HFFc6 (cell line): ENCODE results near the gene LDLR. TPM values are rescaled to one million over a fixed set of nuclear protein-coding genes. Genes with fewer than 3 reads are reported as not detected.

Experiments
- DNase-seq: peaks from one replicate; pipeline ENCODE4 v3.0.0-alpha.2; 2018
- H3K27ac Mint-ChIP-seq: 2 replicates; pipeline ENCODE4 v1.8.0; 2020; ENCODE audit warnings: mild to moderate bottlenecking, mixed read lengths
- H3K27me3 Mint-ChIP-seq: 2 replicates; pipeline ENCODE4 v1.8.0; 2021; ENCODE audit warnings: mild to moderate bottlenecking, moderate library complexity, mixed read lengths; ENCODE audit not compliant: insufficient read depth
- H3K36me3 Mint-ChIP-seq: 2 replicates; pipeline ENCODE4 v1.8.0; 2021; ENCODE audit warnings: low read depth, mixed read lengths
- H3K4me1 Mint-ChIP-seq: 2 replicates; pipeline ENCODE4 v1.8.0; 2020; ENCODE audit warnings: low read depth, mixed read lengths
- H3K4me3 Mint-ChIP-seq: 2 replicates; pipeline ENCODE4 v1.8.0; 2020; ENCODE audit warnings: mild to moderate bottlenecking, moderate library complexity, mixed read lengths
- H3K9me3 Mint-ChIP-seq: 2 replicates; pipeline ENCODE4 v1.8.0; 2020; ENCODE audit warnings: mild to moderate bottlenecking, mixed read lengths
- CTCF ChIP-seq: fragments of 200-600 bp; sonication (generic); IDR thresholded peaks from 2 replicates; pipeline ENCODE4 v1.5.0; 2021; ENCODE audit warnings: antibody characterized with exemption, mild to moderate bottlenecking
- total RNA-seq, 6 experiments: library from RNA; stranded (reverse); fragmentation: NEBNext Ultra II Directional; extraction: Animal tissue kit (Norgen Biotek cat#: 25700); gene quantifications; 2 replicates in 1 of 6; 3 replicates in 5 of 6; pipeline ENCODE4 v1.2.3, GENCODE V29; 2021

The LDLR gene
- total RNA-seq, 6 experiments from 2014 or later = 22.8 to 34.3 (median 28.0) TPM

GRCh38 chr19:11046605-11047354, 42.5 kb upstream of the LDLR start:
- H3K27me3 Mint-ChIP-seq = peaks cover 3% of the 10 kb centered on the region; the same call in 1 of the 2 replicates
- no peak overlapping the region for H3K27ac Mint-ChIP-seq
- peaks cover 26% of the 10 kb centered on the region for H3K36me3 Mint-ChIP-seq
- H3K9me3 Mint-ChIP-seq = no peaks in the 10 kb centered on the region
- no peaks in the 10 kb centered on the region for H3K4me1 Mint-ChIP-seq
- no peak overlapping the region for H3K4me3 Mint-ChIP-seq
- no peak for DNase-seq
- TF ChIP-seq CTCF = no peak

- H3K27me3 Mint-ChIP-seq = peaks cover 4% of the 10 kb centered on the region
- no peak overlapping the region for H3K27ac Mint-ChIP-seq
- H3K36me3 Mint-ChIP-seq = peaks cover 30% of the 10 kb centered on the region
- no peak overlapping the region for H3K4me3 Mint-ChIP-seq
- no peak for TF ChIP-seq CTCF
- no peaks in the 10 kb centered on the region for H3K4me1 Mint-ChIP-seq
- H3K9me3 Mint-ChIP-seq = no peaks in the 10 kb centered on the region
- DNase-seq = no peak
Measured at GRCh38 chr19:11047866-11048265, 41.4 kb upstream of the LDLR start.

- DNase-seq = no peak
- H3K36me3 Mint-ChIP-seq = peaks cover 20% of the 10 kb centered on the region
- TF ChIP-seq CTCF = no peak
- no peaks in the 10 kb centered on the region for H3K4me1 Mint-ChIP-seq
- H3K27me3 Mint-ChIP-seq = peaks cover 6% of the 10 kb centered on the region
- no peaks in the 10 kb centered on the region for H3K9me3 Mint-ChIP-seq
- no peak overlapping the region for H3K27ac Mint-ChIP-seq
- no peak overlapping the region for H3K4me3 Mint-ChIP-seq
Measured at GRCh38 chr19:11050323-11051114, 38.7 kb upstream of the LDLR start.

- Mint-ChIP-seq H3K27ac (no peak overlapping the region), H3K9me3 (no peaks in the 10 kb centered on the region)
- no peak for DNase-seq
Measured at GRCh38 chr19:11053817-11054195, 35.5 kb upstream of the LDLR start.

GRCh38 chr19:11054200-11054599, 35.1 kb upstream of the LDLR start:
- no peak for DNase-seq
- Mint-ChIP-seq H3K36me3 (peaks cover 17% of the 10 kb centered on the region; the same call in 1 of the 2 replicates), H3K9me3 (no peaks in the 10 kb centered on the region), H3K27ac (no peak overlapping the region), H3K4me1 (peaks cover 3% of the 10 kb centered on the region; the same call in 1 of the 2 replicates), H3K4me3 (no peak overlapping the region), H3K27me3 (peaks cover 8% of the 10 kb centered on the region)
- no peak for TF ChIP-seq CTCF

More at GRCh38 chr19:11053817-11054195, 35.5 kb upstream of the LDLR start:
- H3K4me3 Mint-ChIP-seq = no peak overlapping the region
- H3K27me3 Mint-ChIP-seq = peaks cover 8% of the 10 kb centered on the region
- H3K36me3 Mint-ChIP-seq = peaks cover 15% of the 10 kb centered on the region; the same call in 1 of the 2 replicates
- TF ChIP-seq CTCF = no peak
- no peaks in the 10 kb centered on the region for H3K4me1 Mint-ChIP-seq
